ENCODE data around the gene RAB14. TPM values are rescaled to one million over a fixed set of nuclear protein-coding genes. Genes with fewer than 3 reads are reported as not detected.

RAB14 gene
- total and polyA plus RNA-seq, 2 experiments from 2014 or later: 58.7 to 61.9 TPM

GRCh38 chr9:121214005-121214404 is 12.3 kb upstream of the RAB14 start:
- Histone ChIP-seq H3K36me3 (replicated peaks; ENCODE audit: insufficient read depth, low read depth) (no peaks in the 10 kb centered on the region), H3K4me3 (no peak overlapping the region), H3K9me3 (ENCODE audit: low read depth) (no peaks in the 10 kb centered on the region), H3K4me2 (no peak overlapping the region), H3K9me2 (replicated peaks; ENCODE audit: insufficient read depth) (no peaks in the 10 kb centered on the region), H3K27ac (no peak overlapping the region), H3K4me1 (ENCODE audit: insufficient read depth) (no peaks in the 10 kb centered on the region), H2AFZ (no peak overlapping the region), H4K20me1 (ENCODE audit: insufficient read depth, poor library complexity, severe bottlenecking) (no peaks in the 10 kb centered on the region), H3K79me2 (no peaks in the 10 kb centered on the region), H3K27me3 (no peaks in the 10 kb centered on the region)
- no peak for DNase-seq (ENCODE audit: low spot score)
- no peak for TF ChIP-seq EZH2 (IDR thresholded peaks at IDR 0.05; ENCODE audit: borderline replicate concordance)
- 85% methylated on average over 2 of the region's 2 CpGs for WGBS (ENCODE audit: low lambda C conversion rate, missing lambda C conversion rate)

- Histone ChIP-seq H3K4me3 (no peak overlapping the region), H3K79me2 (no peaks in the 10 kb centered on the region), H2AFZ (peak overlapping the region; percentile 82), H3K4me1 (ENCODE audit: insufficient read depth) (no peaks in the 10 kb centered on the region), H3K9me3 (ENCODE audit: low read depth) (no peaks in the 10 kb centered on the region), H3K36me3 (replicated peaks; ENCODE audit: insufficient read depth, low read depth) (no peaks in the 10 kb centered on the region), H3K4me2 (no peak overlapping the region), H3K27me3 (no peaks in the 10 kb centered on the region), H3K9me2 (replicated peaks; ENCODE audit: insufficient read depth) (no peaks in the 10 kb centered on the region), H3K27ac (no peak overlapping the region), H4K20me1 (ENCODE audit: insufficient read depth, poor library complexity, severe bottlenecking) (no peaks in the 10 kb centered on the region)
- TF ChIP-seq CTCF (IDR thresholded peaks at IDR 0.05; ENCODE audit: poor library complexity): peak; percentile 96
- TF ChIP-seq EZH2 (IDR thresholded peaks at IDR 0.05; ENCODE audit: borderline replicate concordance): no peak
- no peak for TF ChIP-seq EZH2phosphoT487 (IDR thresholded peaks at IDR 0.05; ENCODE audit: low read depth, severe bottlenecking, unreplicated experiment)
- peak; percentile 93 for DNase-seq (ENCODE audit: low spot score)
- WGBS (ENCODE audit: low lambda C conversion rate, missing lambda C conversion rate): 25% methylated on average over 9 of the region's 9 CpGs
Observed at GRCh38 chr9:121213136-121213806, 11.6 kb upstream of the RAB14 start.

GRCh38 chr9:121210536-121210935 is 8.9 kb upstream of the RAB14 start:
- Histone ChIP-seq H3K4me2 (no peak overlapping the region), H3K27me3 (no peaks in the 10 kb centered on the region), H4K20me1 (ENCODE audit: insufficient read depth, poor library complexity, severe bottlenecking) (no peaks in the 10 kb centered on the region), H3K27ac (no peak overlapping the region), H3K79me2 (no peaks in the 10 kb centered on the region), H3K9me3 (ENCODE audit: low read depth) (no peaks in the 10 kb centered on the region), H3K4me3 (no peak overlapping the region), H3K9me2 (replicated peaks; ENCODE audit: insufficient read depth) (no peaks in the 10 kb centered on the region), H3K36me3 (replicated peaks; ENCODE audit: insufficient read depth, low read depth) (no peaks in the 10 kb centered on the region), H2AFZ (no peak overlapping the region), H3K4me1 (ENCODE audit: insufficient read depth) (no peaks in the 10 kb centered on the region)
- TF ChIP-seq EZH2 (IDR thresholded peaks at IDR 0.05; ENCODE audit: borderline replicate concordance): no peak
- TF ChIP-seq CTCF (IDR thresholded peaks at IDR 0.05; ENCODE audit: poor library complexity): no peak
- no peak for TF ChIP-seq EZH2phosphoT487 (IDR thresholded peaks at IDR 0.05; ENCODE audit: low read depth, severe bottlenecking, unreplicated experiment)
- DNase-seq (ENCODE audit: low spot score): no peak
- WGBS (ENCODE audit: low lambda C conversion rate, missing lambda C conversion rate): 91% methylated on average over 5 of the region's 5 CpGs

- no peak for TF ChIP-seq CTCF (IDR thresholded peaks at IDR 0.05; ENCODE audit: poor library complexity)
- TF ChIP-seq EZH2 (IDR thresholded peaks at IDR 0.05; ENCODE audit: borderline replicate concordance): no peak
- no peak for TF ChIP-seq EZH2phosphoT487 (IDR thresholded peaks at IDR 0.05; ENCODE audit: low read depth, severe bottlenecking, unreplicated experiment)
- DNase-seq (ENCODE audit: low spot score): no peak
- Histone ChIP-seq H3K79me2 (no peaks in the 10 kb centered on the region), H3K27ac (no peak overlapping the region), H3K4me1 (ENCODE audit: insufficient read depth) (no peaks in the 10 kb centered on the region), H3K9me3 (ENCODE audit: low read depth) (no peaks in the 10 kb centered on the region), H3K9me2 (replicated peaks; ENCODE audit: insufficient read depth) (no peaks in the 10 kb centered on the region), H3K36me3 (replicated peaks; ENCODE audit: insufficient read depth, low read depth) (no peaks in the 10 kb centered on the region), H4K20me1 (ENCODE audit: insufficient read depth, poor library complexity, severe bottlenecking) (no peaks in the 10 kb centered on the region), H3K27me3 (no peaks in the 10 kb centered on the region), H2AFZ (no peak overlapping the region), H3K4me2 (no peak overlapping the region), H3K4me3 (no peak overlapping the region)
- WGBS (ENCODE audit: low lambda C conversion rate, missing lambda C conversion rate): 91% methylated on average over 2 of the region's 2 CpGs
Observed at GRCh38 chr9:121207371-121207940, 5.8 kb upstream of the RAB14 start.

Data from hepatocyte (in vitro differentiated cells).